Measurements from ENCODE around the gene LGALS16.

The LGALS16 gene

GRCh38 chr19:39631178-39631577 is 24.5 kb upstream of the LGALS16 start:
- H3K4me3 ChIP-seq (ENCODE audit: low read depth, low read length) = no peak overlapping the region
- DNase-seq (ENCODE audit: low read depth, low spot score) = no peak
- no peak for TF ChIP-seq CTCF (IDR thresholded peaks at IDR 0.05; ENCODE audit: low read depth, low read length)
- in situ Hi-C loops (cut with HindIII; ENCODE audit: low sequenced_read_pairs) = no loop called here

- no peak for TF ChIP-seq CTCF (IDR thresholded peaks at IDR 0.05; ENCODE audit: low read depth, low read length)
- H3K4me3 ChIP-seq (ENCODE audit: low read depth, low read length) = no peak overlapping the region
- DNase-seq (ENCODE audit: low read depth, low spot score) = no peak
- in situ Hi-C loops (cut with HindIII; ENCODE audit: low sequenced_read_pairs) = no loop called here
Measured at GRCh38 chr19:39631626-39632025, 24.1 kb upstream of the LGALS16 start.

GRCh38 chr19:39637891-39638290 is 17.8 kb upstream of the LGALS16 start:
- in situ Hi-C loops (cut with HindIII; ENCODE audit: low sequenced_read_pairs) = no loop called here
- no peak for DNase-seq (ENCODE audit: low read depth, low spot score)
- TF ChIP-seq CTCF (IDR thresholded peaks at IDR 0.05; ENCODE audit: low read depth, low read length) = no peak
- H3K4me3 ChIP-seq (ENCODE audit: low read depth, low read length) = no peak overlapping the region

- no peak for TF ChIP-seq CTCF (IDR thresholded peaks at IDR 0.05; ENCODE audit: low read depth, low read length)
- in situ Hi-C loops (cut with HindIII; ENCODE audit: low sequenced_read_pairs) = no loop called here
- DNase-seq (ENCODE audit: low read depth, low spot score) = no peak
- H3K4me3 ChIP-seq (ENCODE audit: low read depth, low read length) = no peak overlapping the region
Measured at GRCh38 chr19:39641773-39642172, 13.9 kb upstream of the LGALS16 start.

- DNase-seq (ENCODE audit: low read depth, low spot score) = no peak
- no peak overlapping the region for H3K4me3 ChIP-seq (ENCODE audit: low read depth, low read length)
- in situ Hi-C loops (cut with HindIII; ENCODE audit: low sequenced_read_pairs) = no loop called here
- no peak for TF ChIP-seq CTCF (IDR thresholded peaks at IDR 0.05; ENCODE audit: low read depth, low read length)
Measured at GRCh38 chr19:39643591-39643990, 12.1 kb upstream of the LGALS16 start.

- peak; percentile 14 for DNase-seq (ENCODE audit: low read depth, low spot score)
- in situ Hi-C loops (cut with HindIII; ENCODE audit: low sequenced_read_pairs) = no loop called here
- no peak for TF ChIP-seq CTCF (IDR thresholded peaks at IDR 0.05; ENCODE audit: low read depth, low read length)
- no peak overlapping the region for H3K4me3 ChIP-seq (ENCODE audit: low read depth, low read length)
Measured at GRCh38 chr19:39645800-39646411, 9.8 kb upstream of the LGALS16 start.

GRCh38 chr19:39647918-39648317 is 7.8 kb upstream of the LGALS16 start:
- in situ Hi-C loops (cut with HindIII; ENCODE audit: low sequenced_read_pairs) = no loop called here
- H3K4me3 ChIP-seq (ENCODE audit: low read depth, low read length) = no peak overlapping the region
- TF ChIP-seq CTCF (IDR thresholded peaks at IDR 0.05; ENCODE audit: low read depth, low read length) = no peak
- no peak for DNase-seq (ENCODE audit: low read depth, low spot score)

Data from astrocyte of the spinal cord (primary cell).